Right renal cortex interstitium (tissue), 3 donors: Measurements from ENCODE around the gene TAF13. TPM values are rescaled to one million over a fixed set of nuclear protein-coding genes. Genes with fewer than 3 reads are reported as not detected.
A peak's percentile ranks its signal among the peaks of the same experiment; 100 is the strongest.
"Not testable (repeated sequence)": the region's sequence is repeated elsewhere in the genome, so short reads cannot be mapped to it uniquely, and the experiment has no call there.

Experiments
- DNase-seq, 3 donors: peaks; one replicate each; pipeline ENCODE4 v3.0.0-alpha.2; 2013; ENCODE audit warnings: low read depth in 3 of 3, low spot score in 2 of 3
- polyA plus RNA-seq, 3 donors: library from polyadenylated mRNA; unstranded; fragments of 120-200 nt; gene quantifications; one replicate each; pipeline ENCODE4 v1.2.1, GENCODE V29; 2013; ENCODE audit not compliant: insufficient read length in 3 of 3

Gene TAF13
- polyA plus RNA-seq, 3 donors, result 44.6 to 58.3 (median 47.9) TPM

DNA sequence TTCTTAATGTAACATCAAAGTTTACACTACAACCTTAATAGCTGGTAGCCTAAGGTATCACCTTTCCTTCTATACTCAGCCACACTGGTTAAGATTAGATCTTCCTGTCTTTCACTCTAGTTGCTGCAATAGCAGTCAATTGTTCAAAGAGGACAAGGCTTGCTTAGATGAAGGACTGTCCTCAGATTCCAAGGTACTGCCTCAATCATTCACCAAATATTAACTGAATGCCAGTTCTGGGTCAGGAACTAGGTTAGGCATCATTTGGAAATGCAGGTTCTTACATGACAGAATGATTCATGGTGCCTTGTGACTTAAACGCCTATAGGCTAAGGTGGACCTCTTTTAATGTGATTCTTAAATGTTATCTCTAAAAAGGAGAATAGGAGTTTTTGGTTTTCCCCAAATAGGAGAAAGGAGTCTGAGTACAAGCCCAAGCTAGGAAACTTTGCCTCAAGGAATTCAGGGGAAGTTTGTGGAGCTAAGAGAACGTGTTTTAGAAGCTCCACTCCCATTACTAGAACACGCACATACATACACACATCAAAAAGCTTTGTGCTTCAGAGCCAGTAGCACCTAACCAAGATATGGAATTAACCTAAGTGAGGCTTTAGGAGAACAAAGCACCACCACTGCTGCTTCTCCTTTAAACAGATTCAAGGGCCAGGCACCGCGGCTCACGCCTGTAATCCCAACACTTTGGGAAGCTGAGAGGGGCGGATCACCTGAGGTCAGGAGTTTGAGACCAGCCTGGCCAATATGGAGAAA is 25.4 kb downstream of the TAF13 start:
- peak in 1 of 3 donors; percentile 26 for DNase-seq

DNA sequence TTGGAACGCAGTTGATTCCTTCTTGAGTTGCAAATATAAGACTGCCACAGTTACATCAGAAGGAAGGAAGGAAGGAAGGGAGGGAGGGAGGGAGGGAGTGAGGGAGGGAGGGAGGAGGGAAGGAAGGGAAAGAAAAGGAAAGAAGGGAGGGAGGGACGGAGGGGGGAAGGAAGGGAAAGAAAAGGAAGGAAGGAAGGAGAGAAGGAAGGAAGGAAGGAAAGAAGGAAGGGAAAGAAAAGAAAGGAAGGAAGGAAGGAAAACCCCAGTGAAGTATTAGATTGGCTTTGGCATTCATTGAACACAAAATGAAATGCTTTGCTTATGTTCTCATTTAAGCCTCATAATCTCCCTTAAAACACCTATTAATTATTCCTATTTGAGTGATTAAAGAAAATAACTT is 27.5 kb downstream of the TAF13 start:
- DNase-seq, result no peak

DNA sequence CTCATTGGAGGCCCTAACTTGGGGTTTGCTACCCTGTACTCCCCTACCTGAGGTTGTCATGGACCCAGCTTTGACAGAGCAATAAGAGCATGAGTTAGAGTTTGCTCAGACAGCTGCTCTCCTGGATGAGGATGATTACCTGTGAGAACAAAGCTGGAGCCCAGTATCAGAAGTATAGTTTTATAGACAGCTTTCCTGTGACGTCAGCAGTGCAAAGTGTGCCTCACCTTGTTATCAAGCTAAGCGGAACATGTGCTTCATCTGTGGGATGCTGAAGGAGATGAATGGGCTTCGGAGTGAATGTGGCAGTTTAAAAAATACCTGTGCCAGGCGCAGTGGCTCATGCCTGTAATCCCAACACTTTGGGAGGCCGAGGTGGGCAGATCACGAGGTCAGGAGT is 28.5 kb downstream of the TAF13 start:
- no peak for DNase-seq

DNA sequence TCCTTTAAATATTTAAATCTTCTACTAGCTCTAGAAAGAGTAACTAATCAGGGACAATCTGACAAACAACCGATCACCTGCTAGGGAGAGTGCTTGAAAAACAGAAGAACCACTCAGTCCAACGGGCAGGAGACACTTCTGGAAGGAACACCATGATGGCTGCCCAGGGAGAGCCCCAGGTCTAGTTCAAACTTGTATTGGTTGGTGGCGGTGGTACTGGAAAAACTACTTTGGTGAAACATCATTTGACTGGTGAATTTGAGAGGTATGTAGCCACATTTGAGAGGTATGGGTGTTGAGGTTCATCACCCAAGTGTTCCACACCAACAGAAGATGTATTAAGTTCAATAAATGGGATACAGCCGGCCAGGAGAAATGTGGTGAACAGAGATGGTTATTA is 29.1 kb downstream of the TAF13 start:
- no peak for DNase-seq

DNA sequence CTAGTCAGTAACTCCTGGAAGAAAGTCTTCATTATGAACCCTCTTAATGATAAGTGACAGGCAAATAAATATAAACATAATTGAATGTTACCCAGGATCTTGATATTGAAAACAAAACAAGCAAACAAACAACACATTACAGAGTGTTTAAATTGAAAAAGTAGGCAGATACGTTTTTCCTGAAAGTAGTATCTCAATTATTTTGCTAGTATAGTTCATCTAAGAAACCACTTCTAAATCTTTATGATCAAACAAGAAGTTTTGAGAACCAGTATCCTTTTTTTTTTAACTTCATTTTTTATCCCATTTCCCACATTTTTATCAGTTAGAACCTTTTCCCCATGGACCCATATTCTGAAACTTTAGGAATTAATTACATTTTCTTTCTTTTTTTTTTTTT is 30.2 kb downstream of the TAF13 start:
- DNase-seq, result no peak

DNA sequence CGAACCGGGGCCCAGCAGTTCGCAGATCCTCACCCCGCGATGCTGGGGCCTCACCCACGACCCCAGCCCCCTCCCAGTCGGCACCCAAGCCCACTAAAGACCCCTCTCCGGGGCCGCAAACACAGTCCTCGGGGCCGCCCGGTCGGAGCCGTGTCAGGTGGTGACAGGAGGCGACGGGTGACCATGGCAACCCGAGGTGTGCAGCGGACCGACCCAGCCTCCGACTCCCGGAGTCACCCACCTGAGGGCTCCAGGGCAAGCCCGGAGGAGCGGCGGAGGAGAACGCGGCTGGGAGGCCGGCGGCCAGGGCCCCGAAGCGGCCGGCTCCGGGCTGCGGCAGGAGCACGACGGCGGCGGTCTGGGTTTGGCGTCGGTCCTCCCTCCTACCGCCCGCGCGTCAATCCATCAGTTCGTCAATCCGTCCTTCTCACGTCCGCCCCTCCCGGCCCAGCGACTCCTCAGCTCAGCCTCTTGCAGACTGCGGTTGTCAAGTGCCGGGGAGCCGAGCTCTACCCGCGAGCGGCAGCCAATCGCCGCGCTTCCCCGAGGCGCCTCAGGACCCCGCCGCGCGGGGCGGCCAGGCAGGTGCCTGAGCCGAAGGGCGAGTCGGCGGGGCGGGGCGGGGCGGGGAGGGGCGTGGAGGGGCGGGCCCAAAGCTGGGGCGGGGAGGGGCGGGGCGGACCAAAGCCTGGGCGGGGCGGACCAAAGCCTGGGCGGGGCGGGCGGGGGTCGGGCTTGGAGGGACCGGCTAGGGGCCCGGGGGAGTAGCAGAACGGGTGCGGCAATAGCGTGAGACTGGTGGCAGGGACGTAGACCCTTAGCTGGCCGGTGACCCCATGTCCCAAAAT is 34.0 kb downstream of the TAF13 start, which contains the start of gene WDR47:
WDR47 (minus strand) TSS at position 482 of the 848 bp plus-strand sequence. CDS start 18,590 bp downstream, outside the sequence.
- peak; percentile 57 to 77 (median 72) for DNase-seq

DNA sequence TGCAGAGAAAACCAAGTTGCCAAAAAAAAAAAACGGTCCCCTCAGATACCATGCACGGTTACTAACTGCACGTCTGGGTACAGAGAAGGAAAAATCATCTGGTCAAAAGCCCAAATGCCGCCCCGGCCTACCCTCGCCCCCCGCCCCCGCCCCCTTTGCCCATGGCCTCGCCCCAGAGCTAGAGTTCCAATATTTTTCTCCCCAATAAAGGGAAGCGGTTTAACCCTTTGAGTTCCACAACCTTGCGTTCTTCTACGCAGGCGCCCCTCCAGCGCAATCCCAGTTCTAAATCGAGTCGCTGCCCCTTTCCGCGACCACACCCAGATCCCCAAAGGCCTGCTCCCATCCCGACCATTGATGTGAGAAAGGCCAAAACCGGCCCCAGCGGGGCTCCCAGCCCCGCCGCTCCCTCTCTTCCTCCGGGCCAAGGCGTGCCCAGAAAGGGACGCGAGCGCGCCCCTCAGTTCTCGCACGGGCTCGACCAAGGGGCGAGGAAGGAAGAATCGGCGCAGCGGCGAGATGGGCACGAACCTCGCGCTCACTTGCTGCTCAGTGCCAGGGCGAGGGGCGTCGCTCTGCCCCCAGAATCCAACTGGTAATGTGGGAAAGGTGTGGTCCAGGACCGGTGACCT is 34.7 kb downstream of the TAF13 start:
- no peak for DNase-seq

DNA sequence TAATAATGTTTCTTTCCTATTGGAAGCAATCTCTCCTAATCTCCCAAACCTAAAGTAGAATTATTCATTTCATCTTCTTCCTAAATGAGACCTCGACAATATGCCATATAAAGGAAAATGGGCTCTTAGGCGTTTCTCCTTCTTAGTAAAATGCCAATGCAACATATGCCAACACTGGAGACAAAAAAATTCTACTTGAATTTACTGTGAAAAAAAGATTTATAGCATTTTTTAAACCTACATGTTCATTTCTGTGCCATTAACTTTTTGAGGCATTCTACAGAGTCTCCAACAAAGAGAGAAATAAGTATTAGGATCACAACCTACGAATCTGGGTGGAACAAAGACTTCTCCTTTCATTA is 35.2 kb downstream of the TAF13 start:
- no peak for DNase-seq

DNA sequence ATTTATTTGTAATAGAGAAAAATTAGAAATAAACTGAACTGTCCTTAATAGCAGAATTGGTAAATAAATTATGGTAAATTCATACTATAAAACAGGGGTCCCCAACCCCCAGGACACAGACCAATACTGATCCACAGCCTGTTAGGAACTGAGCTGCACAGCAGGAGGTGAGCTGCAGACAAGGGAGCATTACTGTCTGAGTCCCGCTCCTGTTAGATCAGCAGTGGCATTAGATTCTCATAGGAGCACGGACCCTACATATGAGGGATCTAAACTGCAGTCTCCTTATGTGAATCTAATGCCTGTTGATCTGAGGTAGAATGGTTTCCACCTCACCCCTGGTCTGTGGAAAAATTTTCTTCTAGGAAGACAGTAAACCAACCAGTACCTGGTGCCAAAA is 41.4 kb downstream of the TAF13 start:
- no peak for DNase-seq

DNA sequence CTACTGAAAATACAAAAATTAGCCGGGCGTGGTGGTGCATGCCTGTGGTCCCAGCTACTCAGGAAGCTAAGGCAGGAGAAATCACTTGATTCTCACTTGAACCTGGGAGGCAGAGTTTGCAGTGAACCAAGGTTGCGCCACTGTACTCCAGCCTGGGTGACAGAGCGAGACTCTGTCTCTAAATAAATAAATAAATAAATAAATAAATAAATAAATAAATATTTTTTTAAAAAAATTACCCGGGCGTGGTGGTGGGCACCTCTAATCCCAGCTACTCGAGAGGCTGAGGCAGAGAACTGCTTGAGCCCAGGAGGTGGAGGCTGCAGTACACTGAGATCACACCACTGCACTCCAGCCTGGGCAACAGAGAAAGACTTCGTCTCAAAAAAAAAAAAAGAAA is 46.3 kb downstream of the TAF13 start:
- DNase-seq, result not testable (repeated sequence)

DNA sequence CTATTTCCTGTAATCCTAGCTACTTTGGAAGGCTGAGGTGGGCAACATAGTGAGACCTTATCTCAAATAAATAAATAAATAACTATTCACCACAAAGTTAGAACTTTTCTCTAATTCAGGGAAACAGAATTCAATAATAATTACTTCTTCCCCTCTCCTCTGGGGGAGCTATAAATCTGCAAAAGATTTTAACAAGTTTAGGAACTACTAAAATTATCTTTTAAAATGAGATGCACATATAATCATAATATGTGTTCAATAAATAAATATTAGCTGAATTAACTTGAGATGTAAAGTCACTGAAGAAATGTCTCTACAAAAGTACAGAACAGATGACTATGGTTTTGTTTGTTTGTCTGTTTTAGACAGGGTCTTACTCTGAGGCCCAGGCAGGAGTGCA is 48.0 kb downstream of the TAF13 start:
- DNase-seq, result no peak

DNA sequence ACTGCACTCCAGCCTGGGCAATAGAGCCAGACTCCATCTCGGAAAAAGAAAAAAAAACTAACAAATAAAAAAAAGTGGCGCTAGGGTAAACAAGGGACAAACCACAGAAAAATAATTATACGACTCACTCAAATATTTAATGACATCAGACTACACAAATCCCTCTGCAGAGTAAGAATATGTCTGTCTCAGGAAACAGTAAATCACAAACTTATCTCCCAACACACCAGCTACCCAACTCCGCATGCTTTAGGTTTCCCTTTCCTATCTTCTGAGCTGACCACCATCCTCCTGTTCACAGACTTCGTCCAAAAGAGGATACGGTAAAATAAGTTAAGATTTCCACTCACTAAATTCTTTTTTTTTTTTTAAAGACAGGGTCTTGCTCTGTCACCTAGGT is 50.1 kb downstream of the TAF13 start:
- DNase-seq, result no peak

DNA sequence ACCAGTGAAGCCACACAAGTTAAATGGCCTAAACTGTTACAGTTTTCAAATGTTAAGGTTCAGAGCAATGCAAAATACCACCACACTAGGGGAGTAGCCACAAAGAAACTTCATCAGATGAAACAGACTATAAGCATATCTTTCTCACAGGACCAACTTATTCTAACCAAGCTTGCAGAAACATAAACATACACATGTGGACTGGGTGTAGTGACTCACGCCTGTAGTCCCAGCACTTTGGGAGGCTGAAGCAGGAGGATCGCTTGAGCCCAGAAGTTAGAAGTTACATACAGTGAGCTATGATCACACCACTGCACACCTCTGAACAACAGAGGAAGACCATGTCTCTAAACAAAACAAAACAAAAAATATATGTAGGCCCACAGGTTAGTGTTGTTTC is 51.2 kb downstream of the TAF13 start:
- no peak for DNase-seq

DNA sequence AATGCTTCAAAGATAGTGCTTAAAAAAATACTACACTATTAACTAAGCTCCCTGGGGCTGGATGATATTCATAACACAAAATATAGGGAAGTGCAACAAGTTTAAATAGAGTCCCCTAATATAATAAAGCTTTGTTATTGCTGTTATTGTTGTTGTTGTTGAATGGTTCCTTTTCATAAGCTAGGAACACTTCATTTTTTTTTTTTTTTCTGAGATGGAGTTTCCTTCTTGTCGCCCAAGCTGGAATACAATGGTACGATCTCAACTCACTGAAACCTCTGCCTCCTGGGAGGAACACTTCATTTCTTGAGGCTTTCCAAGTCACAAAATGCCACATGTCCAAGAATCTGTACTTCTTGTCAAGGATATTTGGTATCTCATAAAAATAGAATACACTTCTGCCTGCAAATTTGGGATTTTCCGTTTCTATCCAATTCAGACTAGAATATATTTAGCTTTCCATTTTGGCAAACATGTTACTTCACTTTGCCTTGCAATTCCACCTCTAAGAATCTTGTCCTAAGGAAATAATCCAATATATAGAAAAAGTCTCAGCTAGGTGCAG is 55.0 kb downstream of the TAF13 start:
- no peak for DNase-seq

DNA sequence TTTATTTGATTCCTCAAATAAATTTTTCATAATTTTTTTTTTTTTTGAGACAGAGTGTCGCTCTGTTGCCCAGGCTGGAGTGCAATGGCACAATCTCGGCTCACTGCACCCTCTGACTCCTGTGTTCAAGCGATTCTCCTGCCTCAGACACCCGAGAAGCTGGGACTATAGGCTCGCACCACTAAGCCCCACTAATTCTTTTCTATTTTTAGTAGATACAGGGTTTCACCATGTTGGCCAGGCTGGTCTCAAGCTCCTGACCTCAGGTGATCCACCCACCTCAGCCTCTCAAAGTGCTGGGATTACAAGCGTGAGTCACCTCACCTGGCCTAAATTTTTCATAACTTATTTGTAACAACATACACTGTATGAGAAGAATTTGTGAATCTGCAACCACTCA is 58.1 kb downstream of the TAF13 start:
- DNase-seq, result not testable (repeated sequence)

DNA sequence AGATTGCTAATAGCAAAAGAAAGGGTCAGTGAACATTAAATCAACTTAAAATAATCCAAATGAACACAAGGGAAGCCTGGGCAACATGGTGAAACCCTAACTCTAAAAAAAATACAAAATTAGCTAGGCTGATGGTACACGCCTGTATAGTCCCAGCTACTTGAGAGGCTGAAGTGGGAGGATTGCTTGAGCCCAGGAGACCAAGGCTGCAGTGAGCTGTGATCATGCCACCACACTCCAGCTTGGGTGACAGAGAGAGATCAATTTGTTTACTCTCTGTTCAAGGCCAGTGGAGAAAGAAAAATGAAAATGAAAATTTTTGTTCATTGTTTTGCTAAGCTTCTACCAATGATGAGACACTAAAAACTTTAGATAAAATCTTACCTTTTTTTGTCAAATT is 58.7 kb downstream of the TAF13 start:
- DNase-seq, result no peak

Other genes starting within 250 kb of the TAF13 start
- gene AKNAD1, start 218.9 kb downstream of the TAF13 start, polyA plus RNA-seq, result not detected
- 10 to 100 TPM; 17.5 to 20.7 (median 17.9) TPM for gene GPSM2, start 199.0 kb downstream of the TAF13 start, polyA plus RNA-seq
- gene CLCC1, start 112.5 kb downstream of the TAF13 start, polyA plus RNA-seq, result 10 to 100 TPM; 34.5 to 39.3 (median 36.5) TPM
- gene WDR47, start 33.9 kb downstream of the TAF13 start, polyA plus RNA-seq, result 10 to 100 TPM; 14.4 to 15.6 (median 14.9) TPM
- gene TMEM167B, start 14.8 kb upstream of the TAF13 start, polyA plus RNA-seq, result 10 to 100 TPM; 41.6 to 42.5 (median 42.1) TPM
- 1 to 10 TPM; 1.7 to 2.2 (median 1.8) TPM for gene ELAPOR1, start 38.1 kb upstream of the TAF13 start, polyA plus RNA-seq
- 100 to 1,000 TPM; 144 to 154 (median 150) TPM for gene SARS1, start 137.9 kb upstream of the TAF13 start, polyA plus RNA-seq
- gene CELSR2, start 173.5 kb upstream of the TAF13 start, polyA plus RNA-seq, result 10 to 100 TPM; 24.0 to 28.6 (median 26.0) TPM
- gene PSRC1, start 207.1 kb upstream of the TAF13 start, polyA plus RNA-seq, result 10 to 100 TPM; 20.4 to 27.5 (median 24.0) TPM
- under 1 TPM in 1 of 3 donors, not detected in 2; 0.08 TPM for gene MYBPHL, start 231.0 kb upstream of the TAF13 start, polyA plus RNA-seq